T-cell (primary cell): Measurements from ENCODE around the gene PCNX2. TPM values are rescaled to one million over a fixed set of nuclear protein-coding genes. Genes with fewer than 3 reads are reported as not detected.
A peak's percentile ranks its signal among the peaks of the same experiment; 100 is the strongest.

Experiments used
- ATAC-seq, 4 experiments: fragments of 200-7000 bp in 3 of 4; fragments of 150-1000 bp in 1 of 4; cut with Tn5 transposase; replicated peaks in 1 of 4; 1 replicate in 3 of 4; 2 replicates in 1 of 4; pipeline ENCODE4 v1.10.0; 2021; ENCODE audit warnings: moderate library complexity in 3 of 4, mild to moderate bottlenecking in 2 of 4, moderate number of reproducible peaks in 1 of 4
- CTCF ChIA-PET, 2 donors: fragments of 300-600 bp; sonication (Branson Sonifier 250); formaldehyde crosslinking; loops; one replicate each; lab custom pipeline; 2022; ENCODE audit warnings: antibody characterized with exemption in 2 of 2; lab: Charles Lee
- POLR2A ChIA-PET, 2 donors: fragments of 300-600 bp; sonication (Branson Sonifier 250); formaldehyde crosslinking; loops; one replicate each; lab custom pipeline; 2022; ENCODE audit warnings: antibody characterized with exemption in 2 of 2; lab: Charles Lee
- DNase-seq, 35 experiments: peaks; one replicate each; pipeline versions ENCODE4 v3.0.0 to v3.0.0-alpha.2; 2013 to 2023
- H3K27ac ChIP-seq: one replicate; pipeline ENCODE4 v1.5.1; 2013; ENCODE audit warnings: low read length
- H3K27me3 ChIP-seq, 2 experiments: replicated peaks in 1 of 2; 1 replicate in 1 of 2; 2 replicates in 1 of 2; pipeline versions ENCODE4 v1.6.1 to v1.7.0; 2013; ENCODE audit warnings: low read length in 1 of 2, mixed read lengths in 1 of 2; ENCODE audit not compliant: control insufficient read depth in 2 of 2, insufficient read depth in 2 of 2; ENCODE audit errors: extremely low read depth in 1 of 2
- H3K36me3 ChIP-seq, 2 donors: 1 replicate in 1 of 2; 2 replicates in 1 of 2; pipeline versions ENCODE4 v1.6.1 to v1.7.0; 2013; ENCODE audit warnings: low read length in 1 of 2; ENCODE audit not compliant: control insufficient read depth in 2 of 2, insufficient read depth in 1 of 2; ENCODE audit errors: extremely low read depth in 1 of 2
- H3K4me1 ChIP-seq, 2 experiments: 1 replicate in 1 of 2; 2 replicates in 1 of 2; pipeline versions ENCODE4 v1.6.1 to v1.7.0; 2013; ENCODE audit warnings: low read length in 2 of 2, mixed read lengths in 1 of 2; ENCODE audit not compliant: insufficient read depth in 2 of 2, control insufficient read depth in 1 of 2; ENCODE audit errors: extremely low read depth in 1 of 2
- H3K4me3 ChIP-seq, 2 donors: 1 replicate in 1 of 2; 2 replicates in 1 of 2; pipeline versions ENCODE4 v1.5.1 to v1.7.0; 2013; ENCODE audit warnings: mild to moderate bottlenecking in 2 of 2, low read length in 1 of 2, moderate library complexity in 1 of 2; ENCODE audit not compliant: control insufficient read depth in 1 of 2; ENCODE audit errors: extremely low read depth in 1 of 2
- H3K9me3 ChIP-seq: 2 replicates; pipeline ENCODE4 v1.7.0; 2013
- H3K27ac Mint-ChIP-seq, 2 donors: one replicate each; pipeline ENCODE4 v1.8.0; 2020 to 2021; ENCODE audit warnings: mild to moderate bottlenecking in 2 of 2, mixed read lengths in 2 of 2
- H3K27me3 Mint-ChIP-seq, 2 donors: one replicate each; pipeline ENCODE4 v1.8.0; 2021 to 2022; ENCODE audit warnings: mixed read lengths in 2 of 2
- H3K36me3 Mint-ChIP-seq: one replicate; pipeline ENCODE4 v1.8.0; 2021; ENCODE audit warnings: mixed read lengths
- H3K4me1 Mint-ChIP-seq, 3 donors: one replicate each; pipeline ENCODE4 v1.8.0; 2020 to 2022; ENCODE audit warnings: mixed read lengths in 3 of 3, mild to moderate bottlenecking in 1 of 3
- H3K4me3 Mint-ChIP-seq, 3 donors: one replicate each; pipeline ENCODE4 v1.8.0; 2020 to 2022; ENCODE audit warnings: mild to moderate bottlenecking in 3 of 3, mixed read lengths in 3 of 3, moderate library complexity in 3 of 3
- H3K9me3 Mint-ChIP-seq, 3 donors: one replicate each; pipeline ENCODE4 v1.8.0; 2020 to 2022; ENCODE audit warnings: mixed read lengths in 3 of 3
- WGBS: methylation state at CpG from one replicate; pipeline ENCODE4 v1.1.5; 2013; ENCODE audit warnings: missing lambda C conversion rate; ENCODE audit not compliant: insufficient coverage; 5-methylcytosine and 5-hydroxymethylcytosine counted together
- total RNA-seq, 35 experiments: library from RNA in 6 of 35; stranded (reverse) in 6 of 35; fragments of 120-200 nt in 1 of 35; gene quantifications; one replicate each; pipeline versions ENCODE4 v1.2.1 to v1.2.4 and lab custom pipeline; 2013 to 2026

Gene PCNX2
- total RNA-seq, 5 donors from 2014 or later (not counting 1 experiment from before 2014, with no cell fraction given): 47.2 to 91.7 (median 68.6) TPM

DNA sequence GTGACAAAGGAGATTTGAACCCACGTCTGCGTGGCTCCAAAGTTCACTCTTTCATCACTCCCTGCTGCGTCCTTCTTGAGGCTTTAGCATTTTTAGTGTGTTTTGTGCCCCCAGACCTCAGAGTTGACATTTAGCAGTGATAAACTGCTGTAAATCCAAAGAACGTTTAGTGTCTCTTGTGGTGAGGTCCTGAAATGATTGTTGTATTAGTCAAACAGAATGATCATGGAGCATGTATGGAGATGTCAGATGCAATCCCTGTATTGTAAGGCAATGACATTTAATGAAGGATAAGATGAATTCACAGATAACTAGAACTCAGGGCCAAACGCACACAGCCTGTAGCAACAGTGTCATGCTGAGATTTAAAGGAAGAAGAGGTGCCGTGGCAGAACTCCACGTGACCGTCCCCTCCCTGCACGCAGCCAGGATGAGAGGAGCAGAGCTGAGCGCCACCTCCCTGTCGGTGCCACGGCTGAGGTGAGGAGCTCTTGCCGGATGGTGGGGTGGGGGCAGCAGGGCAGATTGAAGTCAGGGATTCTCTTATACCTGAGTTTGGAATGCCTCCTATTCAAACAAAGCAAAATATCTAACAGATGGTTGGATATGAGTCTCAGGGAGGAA, 315.1 kb downstream of the PCNX2 start:
- POLR2A ChIA-PET: no interaction called here
- CTCF ChIA-PET: no interaction called here
- H3K9me3 Mint-ChIP-seq: no peaks in the 10 kb centered on the region

DNA sequence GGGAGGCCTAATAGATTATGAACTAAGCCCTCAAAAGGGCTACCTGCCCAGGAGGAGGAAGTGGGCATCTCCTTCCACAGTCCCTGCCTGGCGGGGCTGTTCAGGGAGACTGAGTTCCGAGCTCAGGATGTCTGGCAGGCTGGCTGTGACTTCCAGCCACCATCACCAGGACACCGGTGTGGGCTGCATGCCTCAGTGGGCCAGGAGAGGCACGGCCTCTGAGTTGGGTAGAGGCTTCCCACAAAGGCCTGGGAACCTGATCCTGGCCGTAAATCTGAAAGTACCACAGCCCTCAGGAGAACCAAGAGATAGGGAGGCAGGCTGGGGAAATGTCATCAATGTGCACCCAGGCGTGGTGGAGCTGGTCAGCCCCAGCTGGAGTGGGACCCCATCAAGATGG, 316.0 kb downstream of the PCNX2 start:
- DNase-seq (no peak), ATAC-seq (no peak)
- Mint-ChIP-seq H3K27ac (no peak overlapping the region), H3K27me3 (no peaks in the 10 kb centered on the region), H3K4me3 (no peak overlapping the region), H3K4me1 (peaks cover 13 to 23% (median 18%) of the 10 kb centered on the region in 3 donors), H3K36me3 (peaks cover 28% of the 10 kb centered on the region), H3K9me3 (no peaks in the 10 kb centered on the region)
- Histone ChIP-seq H3K4me1 (peaks cover 0 to 11% of the 10 kb centered on the region in 2 experiments), H3K9me3 (no peaks in the 10 kb centered on the region), H3K36me3 (peaks cover 0 to 23% of the 10 kb centered on the region in 2 donors), H3K27me3 (no peaks in the 10 kb centered on the region), H3K27ac (no peak overlapping the region), H3K4me3 (no peak overlapping the region)
- 100% methylated on average over 4 of the region's 6 CpGs for WGBS
- ChIA-PET POLR2A (no interaction called here), CTCF (no interaction called here)

More for the DNA sequence above, 315.1 kb downstream of the PCNX2 start:
- Histone ChIP-seq H3K9me3 (no peaks in the 10 kb centered on the region), H3K27me3 (no peaks in the 10 kb centered on the region), H3K4me1 (peaks cover 0 to 11% of the 10 kb centered on the region in 2 experiments), H3K27ac (no peak overlapping the region), H3K4me3 (no peak overlapping the region), H3K36me3 (peaks cover 0 to 24% of the 10 kb centered on the region in 2 donors)
- no peak for DNase-seq
- no peaks in the 10 kb centered on the region for H3K27me3 Mint-ChIP-seq
- no peak overlapping the region for H3K27ac Mint-ChIP-seq
- 86% methylated on average over 3 of the region's 13 CpGs for WGBS
- H3K36me3 Mint-ChIP-seq: peaks cover 23% of the 10 kb centered on the region
- H3K4me3 Mint-ChIP-seq: no peak overlapping the region
- peaks cover 13 to 23% (median 18%) of the 10 kb centered on the region in 3 donors for H3K4me1 Mint-ChIP-seq
- ATAC-seq: no peak

DNA sequence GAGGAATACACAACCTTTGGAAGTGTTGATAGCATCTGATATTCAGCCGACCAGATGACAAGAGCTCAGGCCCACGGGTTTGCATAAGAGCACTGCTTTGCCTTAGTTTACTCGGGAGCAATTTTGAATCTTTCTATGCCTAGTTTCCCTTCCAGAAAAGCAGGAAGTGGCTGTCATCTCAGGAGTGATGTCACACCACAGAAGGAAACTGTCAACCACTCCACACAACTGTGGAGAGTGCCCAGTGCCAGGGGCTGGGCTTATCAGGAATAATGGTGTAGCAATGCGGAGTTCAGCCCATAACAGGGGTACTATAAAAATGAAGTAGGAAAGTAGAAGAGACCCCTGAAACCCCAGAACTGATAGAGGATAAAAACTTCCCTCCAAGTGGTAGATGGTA, 316.7 kb downstream of the PCNX2 start:
- CTCF ChIA-PET: no interaction called here
- peak overlapping the region in 1 of 2 donors; percentile 32 for H3K27ac Mint-ChIP-seq
- Histone ChIP-seq H3K27me3 (no peaks in the 10 kb centered on the region), H3K4me1 (peaks cover 0 to 11% of the 10 kb centered on the region in 2 experiments), H3K9me3 (no peaks in the 10 kb centered on the region), H3K36me3 (peaks cover 0 to 18% of the 10 kb centered on the region in 2 donors), H3K27ac (no peak overlapping the region), H3K4me3 (no peak overlapping the region)
- H3K4me1 Mint-ChIP-seq: peaks cover 13 to 23% (median 18%) of the 10 kb centered on the region in 3 donors
- ATAC-seq (no peak), DNase-seq (no peak)
- peaks cover 33% of the 10 kb centered on the region for H3K36me3 Mint-ChIP-seq
- H3K27me3 Mint-ChIP-seq: no peaks in the 10 kb centered on the region
- peaks cover 4 to 5% (median 5%) of the 10 kb centered on the region in 3 donors for H3K9me3 Mint-ChIP-seq
- 61% methylated on average over 4 of the region's 4 CpGs for WGBS
- H3K4me3 Mint-ChIP-seq: no peak overlapping the region
- POLR2A ChIA-PET: no interaction called here

DNA sequence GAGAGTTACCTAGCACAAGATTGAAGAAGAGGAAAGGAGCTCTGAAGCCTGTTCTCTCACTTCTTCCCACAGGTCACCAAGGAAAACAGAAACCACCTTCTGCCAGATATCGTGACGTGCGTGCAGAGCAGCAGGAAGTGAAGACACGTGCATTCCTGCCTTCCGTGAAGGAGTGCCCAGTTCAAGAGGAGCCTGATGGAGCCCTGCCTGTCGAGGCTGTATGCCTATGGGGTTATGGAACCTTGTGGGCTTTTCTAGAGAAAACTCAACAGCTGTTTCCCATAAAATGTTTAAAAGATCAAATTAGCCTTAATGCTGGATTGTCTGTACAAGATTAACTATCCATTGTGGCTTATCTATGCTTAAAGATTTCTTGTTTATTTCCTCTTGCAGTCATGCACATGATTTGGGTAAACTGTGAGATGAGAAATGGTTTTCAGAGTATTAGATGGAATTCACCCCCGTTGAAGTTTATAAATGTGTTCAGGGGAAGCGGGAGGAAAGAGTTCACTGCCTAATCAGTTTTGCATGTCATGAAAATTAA, 317.4 kb downstream of the PCNX2 start:
- peaks cover 11 to 12% (median 11%) of the 10 kb centered on the region in 3 donors for H3K9me3 Mint-ChIP-seq
- H3K27me3 Mint-ChIP-seq: no peaks in the 10 kb centered on the region
- ATAC-seq (peak; percentile 36 to 87 (median 50)), DNase-seq (peak in 12 of 35 experiments; percentile 3 to 51 (median 15))
- peaks cover 0 to 11% of the 10 kb centered on the region in 2 experiments for H3K4me1 ChIP-seq
- no peak overlapping the region for H3K4me3 ChIP-seq
- peaks cover 37% of the 10 kb centered on the region for H3K36me3 Mint-ChIP-seq
- no peak overlapping the region for H3K27ac ChIP-seq
- peak overlapping the region; percentile 68 to 76 for H3K27ac Mint-ChIP-seq
- no peaks in the 10 kb centered on the region for H3K27me3 ChIP-seq
- peaks cover 0 to 24% of the 10 kb centered on the region in 2 donors for H3K36me3 ChIP-seq
- ChIA-PET POLR2A (no interaction called here), CTCF (no interaction called here)
- H3K4me3 Mint-ChIP-seq: peak overlapping the region in 1 of 3 donors; percentile 50
- H3K4me1 Mint-ChIP-seq: peaks cover 13 to 23% (median 18%) of the 10 kb centered on the region in 3 donors
- WGBS: 35% methylated on average over 4 of the region's 8 CpGs
- no peaks in the 10 kb centered on the region for H3K9me3 ChIP-seq

DNA sequence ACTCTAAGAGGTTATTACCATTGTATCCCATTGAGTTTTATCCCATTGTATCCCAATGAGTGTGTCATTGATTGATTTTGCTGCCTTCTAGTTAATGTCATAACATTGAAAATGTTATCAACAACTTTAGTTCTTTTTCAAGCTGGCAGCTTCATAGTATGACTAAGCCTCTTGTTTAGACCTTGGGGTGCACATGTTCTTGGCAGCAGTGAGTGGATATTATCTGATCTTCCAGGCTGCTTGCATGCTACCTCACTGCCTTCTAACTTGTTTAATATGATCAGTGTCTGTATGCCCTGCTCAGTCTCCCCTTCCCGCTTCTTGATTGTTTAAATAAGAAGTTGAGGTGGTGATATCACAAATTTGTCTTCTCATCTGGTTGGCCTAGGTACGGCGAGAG, 320.6 kb downstream of the PCNX2 start:
- CTCF ChIA-PET: no interaction called here

DNA sequence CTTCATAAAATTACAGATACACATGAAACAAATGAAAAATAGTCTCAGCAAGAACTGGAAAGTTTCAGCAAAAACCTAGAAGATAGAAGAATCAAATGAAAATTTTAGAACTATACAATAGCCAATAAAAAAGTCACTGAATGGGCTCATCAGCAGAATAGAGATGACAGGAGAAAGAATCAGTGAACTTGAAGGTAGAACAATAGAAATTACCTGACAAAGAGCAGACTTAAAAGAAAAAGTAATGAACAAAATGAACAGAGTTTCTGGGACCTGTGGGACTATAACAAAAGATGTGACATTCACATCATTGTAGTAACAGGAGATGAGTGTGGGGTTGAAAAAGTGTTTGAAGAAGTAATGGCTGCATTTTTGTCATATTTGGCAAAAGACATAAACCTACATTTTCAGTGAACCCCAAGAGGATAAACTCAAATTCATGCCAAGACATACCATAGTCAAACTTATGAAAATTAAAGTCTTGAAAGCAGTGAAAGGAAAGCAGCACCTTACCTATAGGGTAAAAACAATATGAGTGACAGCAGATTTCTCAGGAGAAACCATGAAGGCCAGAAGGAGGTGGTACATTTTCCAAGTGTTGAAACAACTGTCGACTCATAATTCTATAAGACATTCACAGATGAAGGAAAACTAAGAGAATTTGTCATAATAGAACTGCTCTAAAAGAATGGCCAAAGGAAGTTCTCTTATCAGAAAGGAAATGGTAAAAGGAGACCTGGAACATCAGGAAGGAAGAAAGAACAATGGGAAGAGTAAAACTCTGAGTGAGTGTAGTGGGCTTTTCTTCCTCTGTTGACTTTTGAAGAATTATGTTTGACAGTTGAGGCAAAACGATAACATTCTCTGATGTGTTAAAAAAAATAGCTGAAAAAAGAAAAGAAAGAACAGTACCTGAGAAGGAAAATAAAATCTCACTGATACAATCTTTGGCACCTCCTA, 321.6 kb downstream of the PCNX2 start:
- Histone ChIP-seq H3K9me3 (no peaks in the 10 kb centered on the region), H3K4me1 (peaks cover 0 to 11% of the 10 kb centered on the region in 2 experiments), H3K4me3 (no peak overlapping the region), H3K36me3 (peaks cover 5 to 65% of the 10 kb centered on the region in 2 donors), H3K27ac (no peak overlapping the region), H3K27me3 (no peaks in the 10 kb centered on the region)
- CTCF ChIA-PET: interaction anchor here in 1 of 2 donors (0.6 kb wide), 1 partner anchor 1751 kb away, joined by 3 read pairs; no protein-coding TSS in a partner anchor
- DNase-seq (no peak), ATAC-seq (no peak)
- Mint-ChIP-seq H3K9me3 (peaks cover 17 to 21% (median 17%) of the 10 kb centered on the region in 3 donors), H3K4me1 (peaks cover 13 to 22% (median 19%) of the 10 kb centered on the region in 3 donors), H3K27ac (no peak overlapping the region), H3K27me3 (no peaks in the 10 kb centered on the region), H3K36me3 (peaks cover 74% of the 10 kb centered on the region), H3K4me3 (no peak overlapping the region)
- WGBS: no CpG with 5 or more reads among the region's 2 CpGs
- POLR2A ChIA-PET: no interaction called here

More for the DNA sequence above, 320.6 kb downstream of the PCNX2 start:
- ATAC-seq (no peak), DNase-seq (no peak)
- Histone ChIP-seq H3K27me3 (no peaks in the 10 kb centered on the region), H3K36me3 (peaks cover 0 to 55% of the 10 kb centered on the region in 2 donors), H3K9me3 (no peaks in the 10 kb centered on the region), H3K27ac (no peak overlapping the region), H3K4me3 (no peak overlapping the region), H3K4me1 (peaks cover 0 to 11% of the 10 kb centered on the region in 2 experiments)
- Mint-ChIP-seq H3K4me3 (no peak overlapping the region), H3K4me1 (peaks cover 13 to 23% (median 18%) of the 10 kb centered on the region in 3 donors), H3K27ac (no peak overlapping the region), H3K9me3 (peaks cover 17 to 21% (median 17%) of the 10 kb centered on the region in 3 donors), H3K36me3 (peaks cover 64% of the 10 kb centered on the region), H3K27me3 (no peaks in the 10 kb centered on the region)
- POLR2A ChIA-PET: no interaction called here
- WGBS: 100% methylated on average over 2 of the region's 3 CpGs
